GM19023 (cell line): ENCODE data around the gene AKT1.

Experiments
- ATAC-seq: cut with Tn5 transposase; IDR thresholded peaks from one replicate; pipeline ENCODE4 v1.9.1; 2021; ENCODE audit warnings: mild to moderate bottlenecking, moderate library complexity; ENCODE audit not compliant: unreplicated experiment

AKT1 gene

DNA sequence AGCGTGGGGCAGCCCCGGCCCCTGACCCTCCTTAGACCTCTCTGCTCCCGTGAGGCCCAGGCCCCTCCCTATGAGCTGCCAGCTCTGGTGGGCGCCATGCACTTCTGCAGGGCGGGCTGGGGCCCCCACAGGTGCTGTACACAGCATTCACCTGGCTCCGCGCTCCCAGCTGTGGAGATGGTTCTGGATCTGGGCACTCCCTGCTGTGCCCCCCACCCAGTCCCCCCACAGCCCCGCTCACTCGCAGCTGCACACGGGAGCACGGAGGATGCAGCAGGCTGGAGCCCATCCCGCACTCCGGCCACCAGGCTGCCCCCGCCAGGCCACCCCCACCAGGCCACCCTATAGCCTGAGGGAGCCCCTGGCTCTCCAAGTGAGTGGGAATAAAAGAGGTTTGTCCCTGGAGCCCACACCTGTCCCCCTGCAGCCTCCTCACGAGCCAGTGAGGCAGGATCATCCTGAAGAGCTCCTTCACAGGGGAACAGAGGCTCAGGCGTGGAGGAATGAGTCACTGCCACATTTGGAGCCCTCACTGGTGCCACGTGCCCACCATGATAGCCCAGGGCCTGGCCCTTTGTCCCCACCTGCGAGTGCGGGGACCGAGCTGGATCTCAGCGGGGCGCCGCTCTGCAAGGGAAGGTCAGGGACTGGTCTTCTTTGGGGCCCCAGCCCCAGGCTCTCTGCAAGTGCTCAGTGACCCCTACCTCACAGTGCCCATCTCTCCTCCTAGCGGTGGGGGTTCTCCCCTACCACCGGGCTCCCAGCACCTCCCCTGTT is 69.6 kb downstream of the AKT1 start:
- no peak for ATAC-seq

DNA sequence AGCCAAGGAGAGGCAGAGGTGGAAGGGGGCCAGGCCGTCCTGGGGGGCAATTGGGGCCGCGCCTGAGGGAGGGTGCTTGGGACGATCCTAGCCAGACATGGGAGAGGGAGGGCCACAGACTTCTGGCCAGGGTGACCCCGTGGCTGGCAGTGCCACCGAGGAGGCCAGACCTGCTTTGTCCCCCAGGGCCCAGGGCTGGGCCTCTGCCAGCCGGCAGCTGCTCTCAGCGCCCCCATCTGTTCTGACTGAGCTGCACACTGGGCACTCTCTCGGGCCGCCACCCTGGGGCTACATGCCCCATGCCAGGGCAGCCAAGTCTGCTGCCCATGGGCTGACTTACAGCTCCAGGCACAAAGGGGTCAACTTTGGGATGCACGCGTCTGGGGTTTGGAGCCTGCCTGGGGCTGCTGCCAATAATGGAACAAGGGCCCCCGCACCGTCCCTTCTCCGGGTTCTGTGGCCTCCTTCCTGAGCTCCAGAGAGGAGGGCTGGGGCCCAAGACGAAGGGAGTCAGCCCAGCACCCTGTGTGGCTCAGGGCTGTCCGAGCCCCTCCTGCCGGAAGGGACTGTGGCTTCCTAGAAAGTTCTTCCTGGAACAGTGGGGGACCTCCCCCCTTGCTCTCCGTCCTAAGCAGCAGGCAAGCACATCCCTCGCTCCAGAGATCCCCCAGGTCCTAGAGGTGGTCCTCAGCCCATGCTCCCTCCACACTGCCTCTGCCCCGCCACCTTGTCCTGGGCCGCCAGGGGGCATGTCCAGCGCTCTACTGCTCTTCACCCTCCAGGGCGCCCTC is 70.4 kb downstream of the AKT1 start:
- no peak for ATAC-seq

DNA sequence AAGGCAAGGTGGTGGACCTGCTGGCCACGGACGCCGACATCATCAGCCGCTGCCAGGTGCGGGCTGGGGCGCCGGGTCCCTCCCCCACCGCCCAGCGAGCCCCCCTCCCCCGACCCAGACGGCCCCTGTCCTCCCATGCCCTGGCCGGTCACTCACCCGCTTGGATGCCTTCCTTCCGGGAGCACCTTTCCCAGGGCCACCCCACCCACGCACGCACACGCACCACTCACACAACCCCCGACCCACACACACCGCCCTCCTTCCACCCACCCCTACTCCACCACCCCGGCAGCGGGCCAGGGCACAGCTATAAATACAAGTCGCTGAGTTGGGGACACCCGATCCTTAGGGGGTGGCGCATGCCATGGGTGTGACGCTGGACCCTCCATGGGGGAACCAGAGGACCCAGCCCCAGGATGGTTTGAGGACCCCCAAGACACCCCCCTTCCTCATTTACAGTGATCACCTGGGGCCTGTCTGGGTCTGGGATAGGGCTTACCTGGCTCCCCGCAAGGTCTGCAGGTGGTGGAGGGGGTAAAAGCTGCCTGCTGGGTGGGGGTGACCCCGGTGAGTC is 71.1 kb downstream of the AKT1 start:
- ATAC-seq = no peak

GRCh38 chr14:104723651-104724406 is 71.7 kb downstream of the AKT1 start, which contains the start of gene ADSS1:
Gene ADSS1 (plus strand): TSS chr14:104724229. CDS start chr14:104724271, 42 bp downstream.
- ATAC-seq = peak; percentile 66

DNA sequence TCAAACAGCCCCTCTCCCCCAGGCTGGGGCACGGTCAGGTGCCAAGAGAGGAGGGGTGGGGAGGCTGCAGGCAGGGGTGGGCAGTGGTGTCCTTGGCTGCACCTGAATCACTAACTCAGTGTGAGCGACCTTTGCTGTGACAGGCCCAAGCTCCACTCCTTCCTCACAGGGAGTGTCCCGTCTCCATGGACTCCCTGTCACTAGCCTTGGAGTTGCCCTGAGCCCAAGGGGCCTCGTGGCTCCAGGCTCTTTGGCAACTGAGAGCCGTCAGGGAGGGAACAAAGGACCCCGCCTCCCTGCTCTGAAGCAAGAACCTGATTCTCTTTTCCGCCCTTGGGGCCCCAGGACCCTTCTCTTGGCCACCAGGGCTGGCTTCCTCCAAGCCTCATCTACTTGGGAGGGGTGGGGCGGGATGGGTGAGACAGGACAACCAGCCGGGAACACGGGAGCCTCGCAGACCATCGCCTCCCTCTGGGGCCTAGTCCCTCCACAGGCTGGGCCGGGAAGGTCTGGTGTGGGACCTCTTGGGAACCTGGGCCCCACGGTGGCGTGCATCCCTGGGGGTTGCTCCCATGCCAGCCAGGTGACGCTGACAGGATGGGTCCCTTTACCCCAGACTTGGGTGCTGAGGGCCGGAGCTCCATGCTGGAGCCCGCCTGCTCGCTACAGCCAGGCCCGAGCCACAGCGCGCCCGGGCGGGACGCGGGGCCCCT is 72.5 kb downstream of the AKT1 start:
- ATAC-seq = no peak

DNA sequence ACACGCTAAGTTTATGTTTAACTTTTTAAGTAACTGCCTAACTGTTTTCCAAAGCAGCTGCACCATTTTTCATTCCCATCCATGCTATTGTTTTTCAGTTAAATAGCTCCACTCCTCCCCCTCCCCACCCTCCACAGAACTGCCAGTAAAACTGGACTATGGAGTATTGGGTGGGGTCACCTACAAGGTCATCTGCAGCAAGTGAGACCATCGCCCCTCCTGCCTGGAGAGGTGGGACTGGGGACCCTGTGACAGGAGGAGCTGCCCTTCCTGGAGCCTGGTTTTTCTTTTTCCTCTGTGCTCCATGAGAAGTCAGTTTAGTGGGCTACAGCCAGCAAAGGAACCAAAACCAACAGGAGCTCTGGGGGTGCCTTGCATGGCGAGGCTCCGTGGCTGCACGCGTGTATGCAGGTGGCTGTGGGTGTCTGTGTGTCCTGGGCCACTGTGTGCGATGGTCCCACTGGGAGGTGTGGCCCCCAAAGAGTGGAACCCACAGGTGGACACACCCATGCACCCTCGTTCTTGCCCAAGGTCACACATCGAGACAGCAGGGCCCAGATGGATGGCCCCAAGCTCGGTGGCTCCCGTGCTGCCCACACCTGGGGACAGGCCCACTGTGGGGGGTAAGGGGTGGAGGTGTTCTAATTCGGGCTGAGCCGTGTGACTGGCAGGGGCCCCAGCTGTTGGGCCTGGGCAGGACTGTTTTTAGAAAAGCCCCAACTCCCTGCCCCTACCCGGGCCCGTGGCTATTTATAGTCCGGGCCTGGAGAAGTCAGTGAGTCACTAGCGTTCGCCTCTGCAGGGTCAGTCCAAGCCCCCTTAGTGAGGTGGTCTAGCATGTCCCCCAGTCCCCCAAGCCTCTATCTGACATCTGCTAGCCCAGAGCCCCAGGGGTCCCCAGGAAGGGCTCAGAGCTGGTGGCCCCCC is 73.8 kb downstream of the AKT1 start:
- no peak for ATAC-seq
